GM19035 (cell line): Measurements from ENCODE around the gene SMC6.

ENCODE experiments used
- ATAC-seq: cut with Tn5 transposase; IDR thresholded peaks from one replicate; pipeline ENCODE4 v1.9.1; 2021; ENCODE audit not compliant: unreplicated experiment

The SMC6 gene

GRCh38 chr2:17753803-17754663 lies at the start of gene SMC6, which contains the start of gene GEN1:
TSS of gene SMC6 (minus strand) at chr2:17753810. CDS start at chr2:17745946, 7,864 bp downstream.
TSS of gene GEN1 (plus strand) at chr2:17754138. CDS start at chr2:17759944, 5,806 bp downstream.
- ATAC-seq: peak; percentile 69

- ATAC-seq: no peak
Observed at GRCh38 chr2:17800693-17801458, 47.3 kb upstream of the SMC6 start.

GRCh38 chr2:17800219-17800618 lies 46.6 kb upstream of the SMC6 start:
- no peak for ATAC-seq

- no peak for ATAC-seq
Observed at GRCh38 chr2:17799301-17800120, 45.9 kb upstream of the SMC6 start.

- no peak for ATAC-seq
Observed at GRCh38 chr2:17798338-17798737, 44.7 kb upstream of the SMC6 start.

- no peak for ATAC-seq
Observed at GRCh38 chr2:17795309-17795708, 41.7 kb upstream of the SMC6 start.

- ATAC-seq: no peak
Observed at GRCh38 chr2:17793803-17794354, 40.3 kb upstream of the SMC6 start.

- no peak for ATAC-seq
Observed at GRCh38 chr2:17793296-17793695, 39.7 kb upstream of the SMC6 start.

GRCh38 chr2:17792515-17792914 lies 38.9 kb upstream of the SMC6 start:
- ATAC-seq: no peak

- ATAC-seq: no peak
Observed at GRCh38 chr2:17791817-17792130, 38.2 kb upstream of the SMC6 start.

GRCh38 chr2:17791121-17791816 lies 37.7 kb upstream of the SMC6 start:
- ATAC-seq: no peak

GRCh38 chr2:17790536-17790935 lies 36.9 kb upstream of the SMC6 start:
- no peak for ATAC-seq

- no peak for ATAC-seq
Observed at GRCh38 chr2:17788773-17789172, 35.2 kb upstream of the SMC6 start.

- ATAC-seq: no peak
Observed at GRCh38 chr2:17786727-17787126, 33.1 kb upstream of the SMC6 start.

- no peak for ATAC-seq
Observed at GRCh38 chr2:17781482-17781881, 27.9 kb upstream of the SMC6 start.

- ATAC-seq: no peak
Observed at GRCh38 chr2:17780546-17780945, 26.9 kb upstream of the SMC6 start.

GRCh38 chr2:17772532-17772931 lies 18.9 kb upstream of the SMC6 start:
- no peak for ATAC-seq

- ATAC-seq: no peak
Observed at GRCh38 chr2:17771956-17772355, 18.3 kb upstream of the SMC6 start.

GRCh38 chr2:17768894-17769293 lies 15.3 kb upstream of the SMC6 start:
- ATAC-seq: no peak

GRCh38 chr2:17765398-17765797 lies 11.8 kb upstream of the SMC6 start:
- no peak for ATAC-seq
